Fibroblast of lung (primary cell): ENCODE measurements around the gene ERI3. TPM values are rescaled to one million over a fixed set of nuclear protein-coding genes. Genes with fewer than 3 reads are reported as not detected.

Experiments used
- DNase-seq, 2 donors: peaks; one replicate each; pipeline versions ENCODE4 v3.0.0 to v3.0.0-alpha.2; 2010; ENCODE audit warnings: low read depth in 2 of 2
- H2AFZ ChIP-seq: 2 replicates; pipeline ENCODE4 v1.5.1; 2012; ENCODE audit warnings: low read length, control low read depth, inconsistent platforms
- H3K27ac ChIP-seq: 2 replicates; pipeline ENCODE4 v1.5.1; 2011; ENCODE audit warnings: low read length, control low read depth; ENCODE audit not compliant: insufficient read depth
- H3K27me3 ChIP-seq: 2 replicates; pipeline ENCODE4 v1.5.1; 2011; ENCODE audit warnings: mild to moderate bottlenecking, low read length; ENCODE audit not compliant: control insufficient read depth, insufficient read depth
- H3K36me3 ChIP-seq: 2 replicates; pipeline ENCODE4 v1.5.1; 2011; ENCODE audit warnings: low read length; ENCODE audit not compliant: control insufficient read depth, insufficient read depth
- H3K4me1 ChIP-seq: 2 replicates; pipeline ENCODE4 v1.5.1; 2011; ENCODE audit warnings: low read length; ENCODE audit not compliant: control insufficient read depth, insufficient read depth; ENCODE audit errors: extremely low read depth
- H3K4me2 ChIP-seq: 2 replicates; pipeline ENCODE4 v1.5.1; 2011; ENCODE audit warnings: low read length, control low read depth; ENCODE audit not compliant: insufficient read depth; ENCODE audit errors: extremely low read depth
- H3K4me3 ChIP-seq, 4 experiments: fragments of 200-600 bp in 1 of 4; sonication (generic) in 1 of 4; replicated peaks in 1 of 4; 2 replicates each; pipeline ENCODE4 v1.5.1; 2011 to 2016; ENCODE audit warnings: low read length in 4 of 4, low read depth in 3 of 4, mild to moderate bottlenecking in 3 of 4, control low read depth in 2 of 4, inconsistent platforms in 1 of 4, mixed read lengths in 1 of 4; ENCODE audit not compliant: insufficient read depth in 1 of 4; ENCODE audit errors: control extremely low read depth in 1 of 4
- H3K79me2 ChIP-seq: 2 replicates; pipeline ENCODE4 v1.5.1; 2012; ENCODE audit warnings: mild to moderate bottlenecking, low read length, inconsistent platforms; ENCODE audit not compliant: control insufficient read depth, insufficient read depth
- H3K9ac ChIP-seq: 2 replicates; pipeline ENCODE4 v1.5.1; 2011; ENCODE audit warnings: mild to moderate bottlenecking, low read length, control low read depth; ENCODE audit not compliant: insufficient read depth
- H3K9me3 ChIP-seq: 2 replicates; pipeline ENCODE4 v1.5.1; 2012; ENCODE audit warnings: low read depth, low read length; ENCODE audit not compliant: control insufficient read depth, insufficient read depth
- H4K20me1 ChIP-seq: 2 replicates; pipeline ENCODE4 v1.5.1; 2011; ENCODE audit warnings: low read length; ENCODE audit not compliant: control insufficient read depth, insufficient read depth; ENCODE audit errors: extremely low read depth
- CTCF ChIP-seq, 2 donors: IDR thresholded peaks in 1 of 2; conservative IDR thresholded peaks in 1 of 2; 1 replicate in 1 of 2; 2 replicates in 1 of 2; pipeline ENCODE4 v1.5.1; 2011 to 2012; ENCODE audit warnings: low read length in 2 of 2, control low read depth in 1 of 2, inconsistent platforms in 1 of 2, low read depth in 1 of 2, mild to moderate bottlenecking in 1 of 2
- EZH2 ChIP-seq: IDR thresholded peaks from 2 replicates; pipeline ENCODE4 v1.5.1; 2012; ENCODE audit warnings: low read length, control low read depth, mild to moderate bottlenecking; ENCODE audit errors: missing control alignments
- polyA plus RNA-seq, 2 donors: library from polyadenylated mRNA; depleted of rRNA in 1 of 2; stranded (reverse) in 1 of 2; unstranded in 1 of 2; fragments of >200 nt; gene quantifications; 2 replicates each; pipeline ENCODE4 v1.2.1, GENCODE V29; 2011 to 2012; ENCODE audit warnings: missing spikeins in 1 of 2
- total RNA-seq: library from RNA; depleted of rRNA; stranded (reverse); fragments of >200 nt; gene quantifications from 2 replicates; pipeline ENCODE4 v1.2.1, GENCODE V29; 2014

The ERI3 gene
- total and polyA plus RNA-seq, 2 donors (not counting 1 experiment from before 2014, with no cell fraction given), result 43.4 to 44.9 TPM

GRCh38 chr1:44273560-44274350, 81.3 kb downstream of the ERI3 start:
- Histone ChIP-seq H4K20me1 (no peaks in the 10 kb centered on the region), H3K4me1 (no peaks in the 10 kb centered on the region), H3K4me3 (no peak overlapping the region), H3K79me2 (no peaks in the 10 kb centered on the region), H3K27ac (no peak overlapping the region), H3K27me3 (no peaks in the 10 kb centered on the region), H3K4me2 (no peak overlapping the region), H3K9ac (no peak overlapping the region), H3K9me3 (no peaks in the 10 kb centered on the region), H3K36me3 (no peaks in the 10 kb centered on the region), H2AFZ (no peak overlapping the region)
- DNase-seq, result no peak
- TF ChIP-seq EZH2 (no peak), CTCF (conservative IDR thresholded peaks at IDR 0.05 in 1 of 2, IDR thresholded peaks at IDR 0.05 in 1 of 2; ENCODE audit: low read depth in 1 of 2, low read length in 2 of 2) (no peak)

- no peaks in the 10 kb centered on the region for H3K9me3 ChIP-seq
- H2AFZ ChIP-seq, result no peak overlapping the region
- H3K27ac ChIP-seq, result no peak overlapping the region
- no peaks in the 10 kb centered on the region for H3K27me3 ChIP-seq
- no peak overlapping the region for H3K4me3 ChIP-seq
- no peak overlapping the region for H3K9ac ChIP-seq
- no peak for DNase-seq
- no peak for TF ChIP-seq EZH2
- no peak for TF ChIP-seq CTCF (conservative IDR thresholded peaks at IDR 0.05 in 1 of 2, IDR thresholded peaks at IDR 0.05 in 1 of 2; ENCODE audit: low read depth in 1 of 2, low read length in 2 of 2)
- no peaks in the 10 kb centered on the region for H3K79me2 ChIP-seq
- H3K4me1 ChIP-seq, result no peaks in the 10 kb centered on the region
- H3K36me3 ChIP-seq, result no peaks in the 10 kb centered on the region
- H3K4me2 ChIP-seq, result no peak overlapping the region
- no peaks in the 10 kb centered on the region for H4K20me1 ChIP-seq
Observed at GRCh38 chr1:44272992-44273391, 82.1 kb downstream of the ERI3 start.

GRCh38 chr1:44271646-44272045, 83.4 kb downstream of the ERI3 start:
- H3K27ac ChIP-seq, result no peak overlapping the region
- no peaks in the 10 kb centered on the region for H3K4me1 ChIP-seq
- DNase-seq, result no peak
- no peak overlapping the region for H3K9ac ChIP-seq
- no peak for TF ChIP-seq EZH2
- TF ChIP-seq CTCF (conservative IDR thresholded peaks at IDR 0.05 in 1 of 2, IDR thresholded peaks at IDR 0.05 in 1 of 2; ENCODE audit: low read depth in 1 of 2, low read length in 2 of 2), result no peak
- no peaks in the 10 kb centered on the region for H4K20me1 ChIP-seq
- H3K79me2 ChIP-seq, result no peaks in the 10 kb centered on the region
- H3K36me3 ChIP-seq, result no peaks in the 10 kb centered on the region
- H3K9me3 ChIP-seq, result no peaks in the 10 kb centered on the region
- no peak overlapping the region for H2AFZ ChIP-seq
- no peaks in the 10 kb centered on the region for H3K27me3 ChIP-seq
- H3K4me3 ChIP-seq, result no peak overlapping the region
- no peak overlapping the region for H3K4me2 ChIP-seq
